GM12873 (cell line): Measurements from ENCODE around the gene PTPRN2.

Source experiments
- TF ChIP-seq, protein P1 (sequence below): IDR thresholded peaks from 2 replicates; pipeline ENCODE4 v1.5.1; 2012; ENCODE audit warnings: low read depth, mild to moderate bottlenecking, moderate library complexity, low read length, control low read depth; ENCODE audit not compliant: insufficient read depth; ENCODE audit errors: missing control alignments

Gene PTPRN2

GRCh38 chr7:158394936-158395335, 192.7 kb downstream of the PTPRN2 start:
- TF ChIP-seq, protein P1, sequence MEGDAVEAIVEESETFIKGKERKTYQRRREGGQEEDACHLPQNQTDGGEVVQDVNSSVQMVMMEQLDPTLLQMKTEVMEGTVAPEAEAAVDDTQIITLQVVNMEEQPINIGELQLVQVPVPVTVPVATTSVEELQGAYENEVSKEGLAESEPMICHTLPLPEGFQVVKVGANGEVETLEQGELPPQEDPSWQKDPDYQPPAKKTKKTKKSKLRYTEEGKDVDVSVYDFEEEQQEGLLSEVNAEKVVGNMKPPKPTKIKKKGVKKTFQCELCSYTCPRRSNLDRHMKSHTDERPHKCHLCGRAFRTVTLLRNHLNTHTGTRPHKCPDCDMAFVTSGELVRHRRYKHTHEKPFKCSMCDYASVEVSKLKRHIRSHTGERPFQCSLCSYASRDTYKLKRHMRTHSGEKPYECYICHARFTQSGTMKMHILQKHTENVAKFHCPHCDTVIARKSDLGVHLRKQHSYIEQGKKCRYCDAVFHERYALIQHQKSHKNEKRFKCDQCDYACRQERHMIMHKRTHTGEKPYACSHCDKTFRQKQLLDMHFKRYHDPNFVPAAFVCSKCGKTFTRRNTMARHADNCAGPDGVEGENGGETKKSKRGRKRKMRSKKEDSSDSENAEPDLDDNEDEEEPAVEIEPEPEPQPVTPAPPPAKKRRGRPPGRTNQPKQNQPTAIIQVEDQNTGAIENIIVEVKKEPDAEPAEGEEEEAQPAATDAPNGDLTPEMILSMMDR, result peak; percentile 50

DNA sequence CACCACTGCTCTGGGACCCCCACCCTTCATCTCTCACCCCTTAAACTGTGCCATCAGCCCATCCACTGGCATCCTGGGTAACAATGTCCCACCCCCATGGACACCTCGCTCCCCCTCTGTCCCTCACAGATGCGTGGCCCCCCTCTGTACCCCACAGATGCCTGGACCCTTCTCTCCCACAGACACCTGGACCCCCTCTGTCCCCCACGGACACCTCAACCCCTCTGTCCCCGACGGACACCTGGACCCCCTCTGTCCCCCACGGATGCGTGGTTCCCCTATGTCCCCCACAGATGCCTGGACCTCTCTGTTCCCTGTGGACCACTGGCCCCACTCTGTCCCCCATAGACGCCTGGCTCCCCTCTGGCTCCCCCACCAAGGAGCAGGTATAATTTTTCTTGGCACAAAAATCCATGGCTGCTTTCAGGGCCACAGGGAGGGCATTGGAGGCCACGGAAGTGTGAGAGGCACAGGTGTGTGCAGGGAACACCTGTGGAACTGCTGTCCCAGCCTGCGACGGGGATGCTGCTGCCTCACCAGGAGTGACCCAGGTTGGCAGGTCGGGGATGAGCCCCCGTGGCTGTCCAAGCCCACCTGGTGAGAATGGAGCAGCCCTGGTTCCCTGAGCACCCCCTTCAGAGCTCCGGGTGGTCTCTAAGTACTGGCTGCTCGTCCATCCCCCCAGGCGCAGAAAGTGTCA, 193.5 kb downstream of the PTPRN2 start:
- TF ChIP-seq, protein P1, result no peak

DNA sequence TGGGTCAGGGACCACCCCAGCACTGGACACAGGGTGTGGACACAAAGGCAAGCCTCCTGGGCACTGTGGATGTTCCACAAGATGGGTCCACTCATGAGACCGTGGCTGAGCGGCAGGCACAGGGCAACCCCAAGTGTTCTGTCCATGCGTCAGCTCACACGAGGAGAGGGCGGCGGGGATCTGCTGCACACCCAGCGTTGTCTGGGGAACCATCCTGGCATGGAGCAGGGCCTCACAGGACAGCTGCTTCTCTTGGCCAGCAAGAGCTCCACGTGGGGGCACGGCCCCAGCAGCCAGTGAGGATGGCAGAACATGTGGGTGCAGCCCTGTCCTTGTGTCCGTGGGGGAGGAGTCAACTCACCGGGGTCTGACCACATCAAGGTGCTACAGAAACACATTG, 195.4 kb downstream of the PTPRN2 start:
- TF ChIP-seq, protein P1, result no peak

- TF ChIP-seq, protein P1, result no peak
These were observed 196.1 kb downstream of the PTPRN2 start for GRCh38 chr7:158391541-158391940.

DNA sequence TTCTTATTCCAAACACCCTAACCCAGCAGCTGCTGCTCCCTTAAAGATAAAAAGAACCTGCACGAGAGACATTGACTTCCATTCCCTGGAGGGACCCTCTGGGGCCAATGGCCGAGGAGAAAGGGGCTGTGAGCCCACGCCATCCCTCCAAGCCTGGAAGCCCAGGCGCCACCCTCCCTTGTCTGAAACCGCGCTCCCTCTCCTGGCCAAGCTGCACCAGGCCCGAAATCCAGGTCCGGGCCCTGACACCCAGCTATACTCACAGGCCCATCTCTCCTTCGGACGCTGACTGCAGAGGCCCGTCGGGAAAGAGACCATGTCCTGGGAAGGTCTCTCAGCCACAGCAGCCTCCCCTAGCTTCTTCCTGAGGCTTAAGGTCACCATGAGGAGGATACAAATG, 196.5 kb downstream of the PTPRN2 start:
- TF ChIP-seq, protein P1, result no peak

DNA sequence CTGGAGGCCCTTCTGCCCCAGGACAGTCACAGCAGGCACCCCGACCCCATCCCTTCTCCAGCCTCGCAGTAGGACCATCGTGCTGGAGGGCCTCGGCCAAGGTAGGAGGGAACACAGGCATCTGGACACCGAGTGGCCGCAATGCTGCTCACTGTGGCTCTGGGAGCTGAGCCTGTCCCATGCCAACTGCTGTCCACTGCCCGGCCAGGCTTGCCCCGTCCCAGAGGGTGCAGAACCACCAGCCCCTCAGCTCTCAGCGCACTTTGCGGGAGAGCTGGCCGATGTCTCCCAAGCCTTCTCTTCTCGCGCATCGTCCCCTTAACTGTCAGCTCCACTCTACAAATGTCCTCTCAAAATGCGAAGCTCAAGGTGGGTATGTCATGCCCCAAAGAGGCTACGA, 197.2 kb downstream of the PTPRN2 start:
- TF ChIP-seq, protein P1, result no peak

DNA sequence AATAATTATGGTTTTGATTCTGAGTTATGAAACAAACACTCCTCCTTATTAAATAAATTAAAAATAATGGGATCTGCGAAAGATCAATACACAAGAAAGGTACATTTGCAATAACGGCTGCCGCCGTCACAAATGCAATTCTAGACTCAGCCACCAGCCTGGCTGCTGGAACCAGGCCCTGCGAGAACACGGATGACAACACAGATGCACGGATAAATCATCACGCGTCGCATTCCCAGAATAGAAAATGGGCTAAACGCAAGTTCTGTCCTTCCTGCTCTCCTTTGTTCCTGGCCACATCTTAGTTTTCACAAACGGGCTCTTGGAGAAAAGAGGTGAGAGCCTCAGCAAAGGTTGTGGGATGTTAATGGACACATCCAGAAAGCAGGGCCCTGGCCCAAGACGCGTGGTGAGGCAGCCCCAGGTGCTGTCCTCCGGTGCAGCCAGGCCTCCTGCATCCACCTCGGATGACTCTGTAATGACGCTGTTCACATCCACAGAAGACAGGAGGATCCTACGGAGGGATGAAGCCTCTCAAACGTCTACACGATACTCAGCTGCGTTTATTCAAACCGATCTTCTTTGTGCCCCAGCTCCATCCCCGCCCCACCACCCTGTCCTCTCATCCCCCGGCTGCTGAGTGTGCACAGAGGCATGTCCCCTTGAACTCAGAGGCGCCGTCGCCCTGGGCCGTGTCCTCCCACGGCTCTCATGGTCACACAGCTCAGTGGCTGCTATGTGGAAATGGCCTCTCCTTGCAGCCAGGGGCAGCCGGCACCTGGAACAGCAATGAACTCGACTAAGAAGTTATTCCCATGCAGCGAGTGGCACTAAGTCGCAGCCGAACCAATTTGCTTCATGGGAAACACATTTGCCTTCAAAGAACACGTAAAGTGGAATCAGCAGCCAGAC, 197.9 kb downstream of the PTPRN2 start:
- TF ChIP-seq, protein P1, result no peak
